ENCODE data around the gene SLC25A1.

DNA sequence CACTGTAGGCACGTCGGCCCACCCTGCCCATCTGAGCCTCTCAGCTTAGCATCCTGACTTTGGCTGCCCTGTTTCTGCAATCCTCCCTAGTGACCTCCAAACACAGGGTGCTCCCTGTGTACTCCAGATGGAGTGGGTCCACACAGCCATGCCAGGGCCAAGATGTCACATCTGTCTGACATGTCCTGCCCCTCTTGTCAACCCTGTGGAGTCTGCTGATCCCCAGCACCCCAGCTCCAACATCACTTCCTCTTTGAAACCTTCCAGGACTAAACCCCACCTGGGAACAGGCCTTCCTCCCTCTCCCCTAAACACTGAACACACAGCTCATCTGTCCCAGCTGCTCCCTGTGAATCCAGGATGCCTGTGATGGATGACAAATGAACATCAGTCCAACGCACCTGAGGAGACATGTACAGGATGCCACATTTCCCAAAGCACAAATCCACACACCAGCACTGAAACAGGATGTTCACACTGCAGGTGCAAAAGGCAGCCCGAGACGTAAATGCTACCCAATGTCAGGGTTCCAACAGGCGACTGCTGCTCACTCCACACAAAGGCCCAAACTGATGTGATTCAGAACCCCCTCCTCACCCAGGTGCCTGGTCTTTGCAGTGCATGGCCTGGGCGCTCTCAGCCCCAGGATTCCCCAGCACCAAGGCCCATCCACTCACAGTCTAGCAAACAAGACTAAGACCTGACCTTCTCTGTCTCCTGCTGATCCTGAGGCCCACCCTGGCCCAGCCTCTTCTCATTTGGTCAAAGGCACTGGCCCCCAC lies 49.4 kb downstream of the SLC25A1 start:
- TF ChIP-seq, protein P1, sequence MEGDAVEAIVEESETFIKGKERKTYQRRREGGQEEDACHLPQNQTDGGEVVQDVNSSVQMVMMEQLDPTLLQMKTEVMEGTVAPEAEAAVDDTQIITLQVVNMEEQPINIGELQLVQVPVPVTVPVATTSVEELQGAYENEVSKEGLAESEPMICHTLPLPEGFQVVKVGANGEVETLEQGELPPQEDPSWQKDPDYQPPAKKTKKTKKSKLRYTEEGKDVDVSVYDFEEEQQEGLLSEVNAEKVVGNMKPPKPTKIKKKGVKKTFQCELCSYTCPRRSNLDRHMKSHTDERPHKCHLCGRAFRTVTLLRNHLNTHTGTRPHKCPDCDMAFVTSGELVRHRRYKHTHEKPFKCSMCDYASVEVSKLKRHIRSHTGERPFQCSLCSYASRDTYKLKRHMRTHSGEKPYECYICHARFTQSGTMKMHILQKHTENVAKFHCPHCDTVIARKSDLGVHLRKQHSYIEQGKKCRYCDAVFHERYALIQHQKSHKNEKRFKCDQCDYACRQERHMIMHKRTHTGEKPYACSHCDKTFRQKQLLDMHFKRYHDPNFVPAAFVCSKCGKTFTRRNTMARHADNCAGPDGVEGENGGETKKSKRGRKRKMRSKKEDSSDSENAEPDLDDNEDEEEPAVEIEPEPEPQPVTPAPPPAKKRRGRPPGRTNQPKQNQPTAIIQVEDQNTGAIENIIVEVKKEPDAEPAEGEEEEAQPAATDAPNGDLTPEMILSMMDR (IDR thresholded peaks at IDR 0.05), result no peak
- TF ChIP-seq POLR2A (IDR thresholded peaks at IDR 0.05), result no peak

All from Peyer's patch (tissue), 4 donors.